ENCODE results near the gene TRAPPC10. TPM values are rescaled to one million over a fixed set of nuclear protein-coding genes. Genes with fewer than 3 reads are reported as not detected.
A peak's percentile ranks its signal among the peaks of the same experiment; 100 is the strongest.

The TRAPPC10 gene
- total and polyA plus RNA-seq, 9 of the 15 experiments (the other 6 are each of a cell fraction or from before 2014, with no cell fraction given) = 1.1 to 33.8 (median 24.3) TPM

DNA sequence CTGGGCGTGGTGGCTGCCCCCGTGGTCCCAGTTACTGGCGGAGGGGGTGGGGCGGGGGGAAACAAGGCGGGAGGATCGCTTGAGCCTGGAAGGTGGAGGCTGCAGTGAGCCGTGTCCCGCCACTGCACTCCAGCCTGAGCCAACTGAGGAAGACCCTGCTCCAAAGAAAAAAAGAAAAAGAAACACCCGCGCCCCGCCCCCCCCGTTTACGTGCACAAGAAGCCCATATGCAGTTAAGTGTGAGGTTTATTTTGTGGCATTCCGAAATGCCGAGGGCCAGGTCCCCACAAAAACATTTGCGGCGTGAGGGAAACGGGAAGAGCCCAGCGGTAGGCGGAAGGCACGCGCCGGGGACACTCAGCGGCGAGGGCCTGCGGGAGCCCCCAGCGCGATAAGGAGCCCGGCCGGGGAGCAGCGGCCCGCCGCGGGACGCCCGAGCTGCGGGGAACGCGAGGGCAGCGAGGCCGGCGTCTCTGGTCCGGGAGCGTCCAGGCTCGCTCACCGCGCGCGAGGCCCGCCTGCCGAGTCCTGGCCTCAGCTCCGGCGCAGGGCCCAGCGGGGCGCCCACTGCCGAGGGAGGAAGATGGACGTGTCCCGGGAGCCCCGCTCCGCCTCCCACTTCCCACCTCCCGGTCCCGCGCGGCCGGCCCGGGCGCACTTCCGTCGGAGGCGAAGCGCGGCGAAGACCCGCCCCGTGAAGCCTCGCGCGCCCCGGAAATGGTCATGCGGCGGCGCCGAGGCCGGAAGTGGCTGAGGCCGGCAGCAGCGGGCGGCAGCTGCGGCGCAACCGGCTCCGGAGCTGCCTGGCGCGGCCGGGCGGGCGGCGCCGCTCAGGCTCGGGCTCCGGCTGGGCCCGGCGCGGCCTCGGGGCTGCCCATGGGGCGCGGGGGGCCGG, at the start of gene TRAPPC10 (continued):
- TF ChIP-seq, protein P1, sequence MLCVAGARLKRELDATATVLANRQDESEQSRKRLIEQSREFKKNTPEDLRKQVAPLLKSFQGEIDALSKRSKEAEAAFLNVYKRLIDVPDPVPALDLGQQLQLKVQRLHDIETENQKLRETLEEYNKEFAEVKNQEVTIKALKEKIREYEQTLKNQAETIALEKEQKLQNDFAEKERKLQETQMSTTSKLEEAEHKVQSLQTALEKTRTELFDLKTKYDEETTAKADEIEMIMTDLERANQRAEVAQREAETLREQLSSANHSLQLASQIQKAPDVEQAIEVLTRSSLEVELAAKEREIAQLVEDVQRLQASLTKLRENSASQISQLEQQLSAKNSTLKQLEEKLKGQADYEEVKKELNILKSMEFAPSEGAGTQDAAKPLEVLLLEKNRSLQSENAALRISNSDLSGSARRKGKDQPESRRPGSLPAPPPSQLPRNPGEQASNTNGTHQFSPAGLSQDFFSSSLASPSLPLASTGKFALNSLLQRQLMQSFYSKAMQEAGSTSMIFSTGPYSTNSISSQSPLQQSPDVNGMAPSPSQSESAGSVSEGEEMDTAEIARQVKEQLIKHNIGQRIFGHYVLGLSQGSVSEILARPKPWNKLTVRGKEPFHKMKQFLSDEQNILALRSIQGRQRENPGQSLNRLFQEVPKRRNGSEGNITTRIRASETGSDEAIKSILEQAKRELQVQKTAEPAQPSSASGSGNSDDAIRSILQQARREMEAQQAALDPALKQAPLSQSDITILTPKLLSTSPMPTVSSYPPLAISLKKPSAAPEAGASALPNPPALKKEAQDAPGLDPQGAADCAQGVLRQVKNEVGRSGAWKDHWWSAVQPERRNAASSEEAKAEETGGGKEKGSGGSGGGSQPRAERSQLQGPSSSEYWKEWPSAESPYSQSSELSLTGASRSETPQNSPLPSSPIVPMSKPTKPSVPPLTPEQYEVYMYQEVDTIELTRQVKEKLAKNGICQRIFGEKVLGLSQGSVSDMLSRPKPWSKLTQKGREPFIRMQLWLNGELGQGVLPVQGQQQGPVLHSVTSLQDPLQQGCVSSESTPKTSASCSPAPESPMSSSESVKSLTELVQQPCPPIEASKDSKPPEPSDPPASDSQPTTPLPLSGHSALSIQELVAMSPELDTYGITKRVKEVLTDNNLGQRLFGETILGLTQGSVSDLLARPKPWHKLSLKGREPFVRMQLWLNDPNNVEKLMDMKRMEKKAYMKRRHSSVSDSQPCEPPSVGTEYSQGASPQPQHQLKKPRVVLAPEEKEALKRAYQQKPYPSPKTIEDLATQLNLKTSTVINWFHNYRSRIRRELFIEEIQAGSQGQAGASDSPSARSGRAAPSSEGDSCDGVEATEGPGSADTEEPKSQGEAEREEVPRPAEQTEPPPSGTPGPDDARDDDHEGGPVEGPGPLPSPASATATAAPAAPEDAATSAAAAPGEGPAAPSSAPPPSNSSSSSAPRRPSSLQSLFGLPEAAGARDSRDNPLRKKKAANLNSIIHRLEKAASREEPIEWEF (CRISPR knock-in tag; IDR thresholded peaks at IDR 0.05) = no peak
- TF ChIP-seq MCM7 (IDR thresholded peaks at IDR 0.05) = no peak
- TF ChIP-seq L3MBTL2 (IDR thresholded peaks at IDR 0.05) = peak; percentile 97
- 0 out of 2 replicates have a peak, but pooled peaks have one; percentile 18 for TF ChIP-seq STAG1 (CRISPR knock-in tag; IDR thresholded peaks at IDR 0.05; ENCODE audit: borderline replicate concordance)
- TF ChIP-seq, protein P2, sequence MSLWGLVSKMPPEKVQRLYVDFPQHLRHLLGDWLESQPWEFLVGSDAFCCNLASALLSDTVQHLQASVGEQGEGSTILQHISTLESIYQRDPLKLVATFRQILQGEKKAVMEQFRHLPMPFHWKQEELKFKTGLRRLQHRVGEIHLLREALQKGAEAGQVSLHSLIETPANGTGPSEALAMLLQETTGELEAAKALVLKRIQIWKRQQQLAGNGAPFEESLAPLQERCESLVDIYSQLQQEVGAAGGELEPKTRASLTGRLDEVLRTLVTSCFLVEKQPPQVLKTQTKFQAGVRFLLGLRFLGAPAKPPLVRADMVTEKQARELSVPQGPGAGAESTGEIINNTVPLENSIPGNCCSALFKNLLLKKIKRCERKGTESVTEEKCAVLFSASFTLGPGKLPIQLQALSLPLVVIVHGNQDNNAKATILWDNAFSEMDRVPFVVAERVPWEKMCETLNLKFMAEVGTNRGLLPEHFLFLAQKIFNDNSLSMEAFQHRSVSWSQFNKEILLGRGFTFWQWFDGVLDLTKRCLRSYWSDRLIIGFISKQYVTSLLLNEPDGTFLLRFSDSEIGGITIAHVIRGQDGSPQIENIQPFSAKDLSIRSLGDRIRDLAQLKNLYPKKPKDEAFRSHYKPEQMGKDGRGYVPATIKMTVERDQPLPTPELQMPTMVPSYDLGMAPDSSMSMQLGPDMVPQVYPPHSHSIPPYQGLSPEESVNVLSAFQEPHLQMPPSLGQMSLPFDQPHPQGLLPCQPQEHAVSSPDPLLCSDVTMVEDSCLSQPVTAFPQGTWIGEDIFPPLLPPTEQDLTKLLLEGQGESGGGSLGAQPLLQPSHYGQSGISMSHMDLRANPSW (CRISPR knock-in tag; IDR thresholded peaks at IDR 0.05) = no peak
- TF ChIP-seq ADNP (tag; IDR thresholded peaks at IDR 0.05) = no peak
- no peak for TF ChIP-seq ZNF561 (CRISPR knock-in tag; conservative IDR thresholded peaks at IDR 0.05)
- peak; percentile 49; the same call in 1 of the 2 replicates for TF ChIP-seq ETV5 (CRISPR knock-in tag; IDR thresholded peaks at IDR 0.05; ENCODE audit: low read depth)
- TF ChIP-seq TEAD4 (IDR thresholded peaks at IDR 0.05; ENCODE audit: low read length) = 0 out of 2 replicates have a peak, but pooled peaks have one; percentile 4
- TF ChIP-seq TEAD4 (CRISPR knock-in tag; IDR thresholded peaks at IDR 0.05; ENCODE audit: borderline replicate concordance) = no peak
- no peak for TF ChIP-seq ZNF354B (CRISPR knock-in tag; IDR thresholded peaks at IDR 0.05)
- peak; percentile 98 for TF ChIP-seq ELF1 (tag; IDR thresholded peaks at IDR 0.05)
- TF ChIP-seq SP1 (CRISPR knock-in tag; IDR thresholded peaks at IDR 0.05) = peak; percentile 49
- TF ChIP-seq ZNF253 (CRISPR knock-in tag; conservative IDR thresholded peaks at IDR 0.05) = no peak
- TF ChIP-seq MTA3 (IDR thresholded peaks at IDR 0.05; ENCODE audit: borderline replicate concordance) = peak; percentile 91
- TF ChIP-seq SPI1 (IDR thresholded peaks at IDR 0.05; ENCODE audit: borderline replicate concordance, low read depth, low read length) = peak; percentile 77
- TF ChIP-seq, protein P3, sequence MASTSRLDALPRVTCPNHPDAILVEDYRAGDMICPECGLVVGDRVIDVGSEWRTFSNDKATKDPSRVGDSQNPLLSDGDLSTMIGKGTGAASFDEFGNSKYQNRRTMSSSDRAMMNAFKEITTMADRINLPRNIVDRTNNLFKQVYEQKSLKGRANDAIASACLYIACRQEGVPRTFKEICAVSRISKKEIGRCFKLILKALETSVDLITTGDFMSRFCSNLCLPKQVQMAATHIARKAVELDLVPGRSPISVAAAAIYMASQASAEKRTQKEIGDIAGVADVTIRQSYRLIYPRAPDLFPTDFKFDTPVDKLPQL (IDR thresholded peaks at IDR 0.05; ENCODE audit: extremely low read depth, insufficient read length) = no peak

Data from K562 (cell line).